GM18870 (cell line): ENCODE results near the gene CAPS.
"Not testable (repeated sequence)": the region's sequence is repeated elsewhere in the genome, so short reads cannot be mapped to it uniquely, and the experiment has no call there.

ENCODE experiments used
- ATAC-seq: cut with Tn5 transposase; IDR thresholded peaks from one replicate; pipeline ENCODE4 v1.9.1; 2021; ENCODE audit warnings: moderate library complexity; ENCODE audit not compliant: unreplicated experiment

CAPS gene

DNA sequence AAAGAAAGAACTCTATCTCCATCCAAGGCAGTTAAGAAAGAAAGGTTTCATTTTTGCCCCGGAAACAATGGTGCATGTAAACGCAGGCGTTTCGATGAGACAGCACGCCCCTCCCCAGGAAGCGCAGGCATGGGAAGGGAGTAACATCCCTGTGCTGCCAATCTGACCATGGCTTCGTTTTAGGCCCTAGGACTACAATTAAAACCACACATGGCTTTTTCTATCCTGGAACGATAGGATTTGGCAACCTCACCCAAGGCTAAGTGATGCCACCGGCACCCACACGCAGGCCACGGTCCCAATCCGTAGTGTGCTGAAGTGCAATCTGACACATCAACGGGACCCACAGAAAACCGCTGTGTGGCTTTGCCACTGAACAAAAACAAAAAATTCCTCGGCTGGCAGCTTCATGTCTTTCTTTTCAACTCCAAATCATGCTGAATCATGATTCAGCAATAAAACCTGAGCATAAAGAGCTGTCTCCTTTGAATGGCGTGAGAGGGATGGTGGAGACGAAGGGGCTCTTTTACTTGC is 39.7 kb downstream of the CAPS start:
- ATAC-seq: no peak

DNA sequence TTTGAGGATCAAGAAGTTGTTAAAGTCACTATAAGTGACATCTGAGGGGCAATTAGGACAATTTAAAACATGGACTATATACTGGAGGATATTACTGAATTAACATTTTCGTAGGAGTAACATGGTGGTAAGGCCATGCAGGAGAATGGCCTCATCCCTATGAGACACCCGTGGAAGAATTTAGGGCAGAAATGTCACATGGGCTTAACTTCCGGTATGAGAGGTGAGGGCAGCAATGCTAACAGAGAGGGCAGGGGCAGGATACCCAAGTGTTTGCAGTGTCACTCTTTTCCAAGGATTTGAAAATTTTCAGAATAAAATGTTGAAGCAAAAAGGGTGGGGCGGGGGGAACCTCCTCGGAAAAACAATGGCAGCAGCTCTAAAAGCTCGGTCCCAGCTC is 40.2 kb downstream of the CAPS start:
- no peak for ATAC-seq

DNA sequence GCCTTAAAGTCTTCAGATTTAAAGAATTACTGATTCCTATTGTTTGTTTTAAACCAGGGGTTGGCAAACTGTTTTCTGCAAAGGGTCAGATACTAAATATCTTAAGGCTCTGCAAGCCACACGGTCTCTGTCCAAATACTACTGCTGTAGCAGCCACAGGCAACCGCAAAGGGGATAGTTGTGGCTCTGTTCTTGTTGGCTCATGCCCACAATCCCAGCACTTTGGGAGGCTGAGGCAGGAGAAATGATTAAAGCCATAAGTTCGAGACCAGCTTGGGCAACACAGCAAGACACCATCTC is 41.5 kb downstream of the CAPS start:
- ATAC-seq: no peak

DNA sequence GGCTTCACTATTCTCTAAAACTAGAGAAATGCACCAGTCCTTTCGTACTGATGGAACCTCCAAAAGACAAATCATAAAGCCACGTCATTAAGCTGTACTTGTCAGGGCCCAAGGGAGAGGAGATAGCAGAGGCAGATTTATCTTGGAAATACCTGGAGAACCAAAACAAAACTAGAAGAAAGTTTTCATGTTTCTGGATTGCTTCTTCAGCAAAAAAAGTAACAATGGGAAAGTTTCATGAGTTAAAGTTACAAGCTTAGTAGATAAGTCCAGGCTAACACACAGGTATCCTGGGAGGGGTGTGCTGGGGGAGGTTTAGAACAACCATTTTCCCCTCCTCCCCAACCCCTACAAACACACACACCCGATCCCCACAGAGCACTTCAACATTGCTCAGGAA is 42.3 kb downstream of the CAPS start:
- ATAC-seq: no peak

DNA sequence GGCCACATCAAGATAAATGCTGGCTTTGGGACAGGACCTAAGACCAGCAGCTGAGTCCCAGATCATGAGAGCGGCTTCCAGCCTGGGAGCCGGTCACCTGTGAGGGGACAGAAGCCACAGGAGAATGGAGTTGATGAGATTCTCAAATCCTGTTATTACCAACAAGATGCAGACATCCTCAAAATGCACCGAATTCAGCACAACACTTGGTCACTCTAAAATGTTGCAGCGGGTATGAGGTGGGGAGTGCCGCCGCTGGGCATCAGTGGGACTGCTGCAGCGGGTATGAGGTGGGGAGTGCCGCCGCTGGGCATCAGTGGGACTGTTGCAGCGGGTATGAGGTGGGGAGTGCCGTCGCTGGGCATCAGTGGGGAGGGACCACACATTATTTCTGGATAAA is 42.7 kb downstream of the CAPS start:
- ATAC-seq: no peak

DNA sequence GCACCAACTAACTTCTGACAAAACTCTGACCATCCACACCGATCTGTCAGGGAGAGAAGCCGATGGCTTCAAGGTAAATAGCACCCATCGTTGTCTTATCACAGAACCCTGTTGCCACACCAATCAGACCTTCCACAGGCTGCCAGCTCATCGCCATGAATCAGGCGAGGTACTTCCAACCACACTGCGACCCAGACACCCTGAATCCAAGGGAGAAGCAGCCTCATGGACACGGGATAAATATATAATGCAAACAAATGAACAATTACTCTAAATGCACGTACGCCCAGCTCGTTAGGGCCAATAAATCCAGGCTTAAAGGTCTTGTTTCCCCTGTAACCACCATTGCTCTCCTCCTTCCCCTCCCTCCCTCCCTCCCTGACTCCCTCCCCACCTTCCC is 43.1 kb downstream of the CAPS start:
- no peak for ATAC-seq

DNA sequence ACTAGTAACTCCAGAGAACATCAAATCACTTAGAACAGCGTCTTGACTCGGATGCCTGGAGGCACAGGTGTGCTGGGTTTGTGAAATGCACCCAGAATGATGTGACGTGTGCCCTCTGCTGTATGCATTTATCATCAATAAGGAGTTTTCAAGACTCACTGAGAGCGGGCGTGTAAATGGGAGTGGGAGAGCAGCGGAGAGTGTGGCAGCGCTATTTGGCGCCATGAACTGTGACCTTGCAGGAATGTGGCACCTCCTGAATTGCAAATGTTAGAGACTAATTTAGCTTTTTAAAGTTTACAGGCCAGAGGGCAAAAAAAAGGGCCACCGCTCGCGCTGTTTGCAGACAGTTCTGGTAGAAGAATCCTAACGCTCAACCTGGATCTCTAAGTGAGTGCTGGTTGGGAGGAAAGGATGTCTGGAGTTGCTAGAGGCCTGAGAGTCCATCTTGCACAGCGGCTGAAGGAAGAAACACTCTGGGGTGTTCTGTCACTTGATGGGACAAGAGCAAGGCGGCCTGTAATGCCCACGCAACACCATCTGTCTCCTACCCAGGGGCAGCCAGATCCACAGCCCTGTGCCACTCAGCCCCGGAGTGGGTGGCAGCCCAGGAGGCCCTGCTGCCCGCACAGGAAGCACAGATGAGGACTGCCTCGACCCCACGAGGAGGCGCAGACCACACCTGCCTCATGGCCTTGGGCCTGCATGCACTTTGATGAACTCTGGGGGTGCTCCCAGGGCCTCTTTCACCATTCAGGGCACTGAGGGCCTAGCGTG is 44.2 kb downstream of the CAPS start:
- no peak for ATAC-seq

DNA sequence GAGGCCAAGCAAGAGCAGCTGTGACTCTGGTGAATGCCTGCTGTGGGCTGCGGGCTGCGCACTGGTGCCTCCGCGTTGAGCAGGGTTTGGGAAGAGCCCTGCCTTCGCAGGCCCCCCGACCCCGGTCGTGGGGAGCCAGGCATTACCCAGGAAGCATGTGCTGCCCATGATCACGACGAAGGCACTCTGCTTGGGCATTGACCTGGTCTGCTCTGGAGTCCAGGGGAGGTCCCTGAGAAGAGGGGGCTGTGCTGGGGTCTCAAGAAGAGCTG is 44.7 kb downstream of the CAPS start:
- no peak for ATAC-seq

DNA sequence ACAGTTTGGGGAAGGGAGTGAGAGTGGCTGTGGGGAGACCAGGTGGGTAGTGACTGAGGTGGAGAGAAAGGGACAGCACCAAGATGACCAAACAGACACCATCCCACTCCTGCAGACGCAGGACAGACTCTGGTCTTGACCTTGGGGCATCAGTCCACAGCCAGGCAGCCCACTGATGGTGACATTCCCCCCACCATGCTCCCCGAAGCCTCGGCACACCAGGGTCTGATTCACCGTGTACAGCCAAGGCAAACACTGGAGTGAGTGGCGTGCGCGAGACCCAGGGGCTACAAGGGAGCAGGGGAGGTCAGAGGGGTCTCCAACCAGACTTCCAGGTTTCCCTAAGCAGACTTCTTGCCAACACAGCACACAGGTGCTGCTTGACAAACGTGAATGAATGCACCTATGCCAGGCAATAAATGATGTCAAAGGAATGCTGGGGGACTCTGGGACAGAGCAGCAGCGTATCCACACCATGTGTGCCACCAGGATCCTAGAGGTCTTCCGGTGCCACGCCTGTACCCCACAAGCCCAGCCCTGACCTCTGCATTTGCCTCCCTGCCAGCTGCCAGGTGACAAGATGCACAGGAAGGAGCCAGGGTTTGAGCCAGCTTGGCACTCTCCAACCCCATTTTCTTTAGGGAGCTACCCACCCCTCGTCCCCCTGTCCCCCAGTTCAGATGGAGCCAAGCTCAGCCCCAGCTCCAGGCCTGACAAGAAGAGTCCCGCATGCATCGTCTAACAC is 45.4 kb downstream of the CAPS start:
- ATAC-seq: no peak

DNA sequence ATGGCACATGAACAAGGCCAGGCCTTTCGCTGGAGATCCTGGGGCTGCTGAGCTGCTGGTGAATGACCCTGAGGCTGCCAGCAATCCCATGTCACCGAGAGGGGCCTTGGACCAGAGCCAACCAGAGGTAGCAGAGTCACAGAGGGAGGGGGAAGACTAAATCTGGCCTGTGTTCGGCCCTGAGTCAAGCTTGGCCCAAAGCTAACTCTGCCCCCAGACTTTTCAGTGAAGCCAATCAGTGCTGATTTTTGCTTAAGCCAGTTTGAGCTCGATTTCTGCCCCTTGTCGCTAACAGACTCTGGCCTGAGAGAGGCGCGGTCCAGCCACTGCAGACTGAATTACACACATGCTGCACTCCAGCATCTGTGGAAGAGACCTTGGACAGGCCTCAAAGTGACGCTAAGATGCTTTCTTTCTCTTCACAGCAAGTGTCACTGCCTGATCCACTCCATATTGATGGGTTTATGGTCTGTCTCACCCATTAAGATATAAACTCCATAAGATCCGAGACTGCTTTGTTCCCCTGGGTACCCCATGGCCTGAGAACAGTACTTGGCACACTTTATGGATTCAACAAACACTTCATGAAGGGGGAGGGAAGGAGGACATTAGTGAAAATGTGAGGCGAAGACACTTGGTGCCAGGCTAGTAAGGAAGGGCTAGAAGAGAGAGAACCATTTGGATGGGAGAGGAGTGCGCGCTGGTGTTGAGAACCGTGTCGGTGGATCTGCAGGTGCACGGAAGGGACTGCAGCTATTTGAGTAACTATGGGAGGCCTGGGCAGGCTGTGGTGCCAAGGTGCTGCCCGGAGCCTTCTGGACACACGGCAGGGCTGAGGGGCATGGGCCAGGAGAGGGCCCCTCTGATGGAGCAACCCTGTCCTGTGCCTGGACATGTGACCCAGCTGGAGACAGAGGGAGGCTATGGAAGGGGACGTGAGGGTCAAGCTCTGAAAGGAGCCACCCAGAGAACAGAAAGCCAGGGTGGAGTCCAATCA is 46.2 kb downstream of the CAPS start:
- ATAC-seq: no peak

DNA sequence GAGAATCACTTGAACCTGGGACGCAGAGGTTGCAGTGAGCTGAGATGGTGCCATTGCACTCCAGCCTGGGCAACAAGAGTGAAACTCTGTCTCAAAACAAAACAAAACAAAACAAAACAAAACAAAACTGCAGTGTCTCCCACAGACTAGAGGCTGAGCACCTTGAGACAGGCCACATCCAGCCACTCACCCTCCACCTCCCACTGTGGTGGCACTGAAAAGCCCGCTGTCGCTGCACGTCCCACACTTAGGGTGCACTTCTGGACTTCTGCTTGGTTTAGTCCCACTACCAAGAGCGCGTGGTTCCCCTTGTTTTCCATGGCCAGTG is 47.6 kb downstream of the CAPS start:
- not testable (repeated sequence) for ATAC-seq

DNA sequence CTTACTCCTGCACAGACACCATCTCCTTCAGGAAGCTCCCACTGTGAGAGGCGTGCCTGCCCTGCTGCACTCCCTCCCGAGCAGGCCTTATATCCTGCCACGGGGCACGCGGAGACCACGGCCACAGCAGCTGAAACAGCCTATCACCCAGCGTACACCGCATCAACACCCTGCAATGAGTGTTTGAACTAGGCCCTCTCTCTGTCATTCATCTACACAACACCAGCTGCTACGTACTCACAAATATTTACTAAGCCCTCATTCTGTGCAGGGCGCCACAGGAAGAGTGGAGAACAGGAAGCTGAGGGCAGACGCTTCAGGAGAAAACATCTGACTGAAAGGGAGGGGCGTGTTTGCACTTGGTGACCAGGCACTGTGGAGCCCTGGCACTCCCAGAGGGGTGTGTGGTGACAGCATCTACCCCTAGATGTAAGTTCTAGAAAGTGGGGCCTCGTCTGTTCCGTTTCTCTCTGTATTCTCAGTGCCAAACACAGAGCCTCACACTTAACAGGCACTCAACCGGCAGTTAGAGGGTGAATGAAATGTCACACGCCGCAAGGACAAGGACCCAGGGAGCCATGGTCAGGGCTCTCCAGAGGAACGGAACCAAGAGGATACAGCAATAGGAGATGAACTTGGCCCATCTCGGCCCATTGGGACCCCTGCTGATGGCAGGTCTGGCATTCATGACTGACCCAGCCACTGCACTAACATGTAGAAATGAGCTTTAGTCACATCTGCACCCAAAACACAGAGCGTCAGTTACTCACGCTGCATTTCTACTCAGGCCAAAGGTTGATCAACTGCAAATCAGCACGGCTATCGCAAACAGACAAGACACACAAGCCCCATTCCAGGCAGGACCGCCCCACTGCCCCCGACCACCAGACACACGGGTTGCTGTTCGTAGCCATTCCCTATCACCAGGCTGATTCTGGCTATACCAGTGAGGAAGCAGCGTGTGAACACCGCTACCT is 48.2 kb downstream of the CAPS start:
- no peak for ATAC-seq

DNA sequence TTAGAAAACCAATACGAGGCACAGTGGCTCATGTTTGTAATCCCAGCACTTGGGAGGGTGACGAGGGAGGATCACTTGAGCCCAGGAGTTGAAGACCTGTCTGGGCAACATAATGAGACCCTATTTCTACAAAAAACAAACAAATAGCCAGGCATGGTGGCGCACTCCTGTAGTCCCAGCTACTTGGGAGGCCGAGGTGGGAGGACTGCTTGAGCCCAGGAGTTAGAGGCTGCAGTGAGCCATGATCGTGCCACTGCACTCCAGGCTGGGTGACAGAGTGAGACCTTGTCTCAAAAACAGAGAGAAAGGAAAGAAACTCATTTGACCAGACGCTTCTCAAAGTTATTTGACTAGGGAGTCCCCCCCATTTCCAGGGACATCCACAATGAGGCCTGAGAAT is 49.2 kb downstream of the CAPS start:
- not testable (repeated sequence) for ATAC-seq

DNA sequence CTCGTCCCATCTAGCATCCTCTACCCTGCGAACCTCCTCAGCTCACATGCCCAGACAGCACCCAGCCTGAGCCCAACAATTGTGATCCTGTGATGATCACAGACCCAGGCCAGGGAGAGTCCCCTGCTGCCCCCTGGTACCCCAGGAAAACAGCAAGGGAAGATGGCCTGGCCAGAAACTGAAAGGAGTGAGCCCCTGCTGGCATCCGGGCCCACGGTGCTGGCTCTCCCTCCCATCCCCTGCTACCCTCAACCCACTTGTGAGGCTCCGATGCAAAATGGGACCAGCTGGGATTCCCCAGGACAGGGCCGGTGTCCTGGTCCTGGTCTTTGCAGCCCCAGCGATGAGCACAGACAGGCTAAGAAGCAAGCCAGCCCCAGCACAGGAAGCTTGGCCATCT is 49.8 kb downstream of the CAPS start:
- no peak for ATAC-seq

DNA sequence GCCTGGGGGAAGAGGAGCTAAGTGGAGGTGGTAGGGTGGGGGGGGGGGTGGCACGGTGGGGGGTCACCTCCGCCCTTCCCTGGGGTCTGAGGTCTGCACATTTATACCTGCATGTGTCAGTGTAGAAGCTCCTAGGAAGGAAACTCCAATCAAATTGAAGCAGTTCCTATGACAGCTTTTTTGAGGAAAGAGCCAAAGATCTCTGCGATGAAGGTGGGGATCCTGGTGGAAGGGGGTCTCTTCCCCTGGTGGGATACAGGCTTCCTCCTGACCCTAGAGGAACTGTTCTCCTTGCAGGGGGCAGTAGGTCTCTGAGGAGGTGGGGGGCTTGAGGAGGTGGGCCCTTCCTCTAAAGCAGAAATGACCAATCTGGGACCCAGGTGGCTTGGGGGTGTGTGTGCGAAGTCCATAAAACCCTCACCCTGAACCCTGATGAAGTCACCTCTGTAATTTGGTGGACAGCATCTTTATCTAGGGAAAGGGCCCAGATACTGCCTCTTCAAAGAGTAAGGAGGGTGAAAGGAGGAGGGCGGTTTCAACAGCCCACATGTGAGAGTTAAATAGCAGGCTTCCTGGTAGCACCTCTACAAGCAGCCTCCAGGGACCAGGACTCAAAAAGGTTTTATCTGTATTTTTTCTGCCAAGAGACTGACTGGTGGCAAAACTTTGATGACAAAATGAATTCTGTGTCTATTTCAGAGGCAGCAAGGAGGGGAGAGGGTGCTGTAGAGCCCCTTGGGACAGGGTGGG is 50.9 kb downstream of the CAPS start:
- no peak for ATAC-seq
